Globus pallidus (tissue), 1 donor: ENCODE results near the gene DOC2B.
"Not testable (repeated sequence)": the region's sequence is repeated elsewhere in the genome, so short reads cannot be mapped to it uniquely, and the experiment has no call there.

ENCODE experiments used
- DNase-seq: peaks from one replicate; pipeline ENCODE4 v3.0.0-alpha.2; 2015; ENCODE audit warnings: low spot score

The DOC2B gene

DNA sequence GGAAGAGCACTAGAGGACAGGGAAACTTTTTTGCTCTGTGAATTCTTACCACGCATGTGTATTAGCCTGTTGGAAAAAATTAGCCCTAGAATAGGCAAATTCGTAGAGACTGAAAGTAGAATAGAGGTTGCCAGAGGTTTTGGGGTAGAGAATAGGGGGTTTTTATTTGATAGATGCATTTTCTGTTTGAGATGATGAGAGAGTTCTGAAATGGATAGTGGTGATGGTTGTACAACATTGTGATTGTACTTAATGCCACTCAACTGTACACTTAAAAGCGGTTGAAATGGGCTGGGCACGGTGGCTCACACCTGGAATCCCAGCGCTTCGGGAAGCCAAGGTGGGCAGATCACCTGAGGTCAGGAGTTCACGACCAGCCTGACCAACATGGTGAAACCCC lies 8.0 kb upstream of the DOC2B start:
- DNase-seq = no peak

DNA sequence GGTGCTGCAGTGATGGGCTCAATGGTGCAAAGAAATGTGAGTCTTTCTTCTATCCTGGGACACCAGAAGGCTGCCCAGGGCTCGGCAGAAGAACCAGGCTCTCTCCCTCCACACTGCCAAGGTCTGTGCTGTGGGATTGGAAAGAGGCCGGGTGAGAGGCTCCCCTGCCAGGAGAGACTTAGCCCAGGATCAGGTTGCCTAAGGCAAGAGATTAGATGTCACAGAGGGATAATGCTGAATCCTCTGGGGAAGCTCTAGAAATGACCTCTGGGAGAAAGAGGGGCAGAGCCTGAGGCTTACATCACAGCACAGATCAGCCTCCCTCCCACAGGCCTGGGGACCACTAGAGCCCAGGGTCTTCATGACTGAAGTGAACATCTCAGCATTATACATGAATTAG lies 5.7 kb upstream of the DOC2B start:
- no peak for DNase-seq

DNA sequence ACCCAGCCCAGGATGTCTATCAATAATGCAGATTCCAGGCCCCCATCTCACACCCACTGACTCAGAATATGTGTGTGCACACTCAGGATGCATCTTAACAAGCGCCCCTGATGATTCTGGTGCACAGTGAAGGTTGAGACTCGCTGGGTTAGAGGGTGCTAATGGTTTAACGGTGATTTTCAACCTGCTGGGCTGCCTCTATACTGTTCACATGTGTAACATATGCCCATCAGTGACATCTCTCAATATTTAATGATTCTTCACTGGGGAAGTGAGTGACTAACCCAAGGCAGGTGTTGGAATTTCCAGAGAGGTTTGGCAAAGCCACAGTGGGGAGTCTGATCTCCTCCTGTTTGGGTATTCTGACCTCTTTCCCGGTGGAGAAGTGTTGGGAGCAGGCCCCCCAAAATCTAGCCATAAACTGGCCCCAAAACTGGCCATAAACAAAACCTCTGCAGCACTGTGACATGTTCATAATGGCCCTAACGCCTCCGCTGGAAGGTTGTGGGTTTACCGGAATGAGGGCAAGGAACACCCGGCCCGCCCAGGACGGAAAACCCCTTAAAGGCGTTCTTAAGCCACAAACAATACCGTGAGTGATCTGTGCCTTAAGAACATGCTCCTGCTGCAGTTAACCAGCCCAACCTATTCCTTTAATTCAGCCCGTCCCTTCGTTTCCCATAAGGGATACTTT lies 4.1 kb upstream of the DOC2B start:
- DNase-seq = no peak

DNA sequence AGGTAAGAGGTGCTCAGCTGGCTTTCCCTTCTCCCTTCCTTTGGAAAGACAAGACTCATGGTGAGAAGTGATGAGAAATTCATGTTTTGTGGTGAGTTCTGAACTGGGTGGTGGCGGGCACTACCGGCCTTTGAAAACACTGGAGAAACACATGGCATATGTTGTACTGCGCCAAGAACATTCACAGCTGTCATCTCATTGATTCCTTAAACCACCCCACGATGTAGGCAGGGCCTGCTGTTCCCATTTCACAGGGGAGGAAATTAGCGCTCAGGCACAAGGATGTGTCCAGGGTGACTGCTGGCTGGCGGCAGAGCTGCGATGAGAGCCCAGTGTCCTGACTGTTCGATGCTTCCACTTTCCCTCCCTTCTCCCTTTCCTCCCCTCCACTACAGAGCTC lies 1.6 kb upstream of the DOC2B start:
- no peak for DNase-seq

DNA sequence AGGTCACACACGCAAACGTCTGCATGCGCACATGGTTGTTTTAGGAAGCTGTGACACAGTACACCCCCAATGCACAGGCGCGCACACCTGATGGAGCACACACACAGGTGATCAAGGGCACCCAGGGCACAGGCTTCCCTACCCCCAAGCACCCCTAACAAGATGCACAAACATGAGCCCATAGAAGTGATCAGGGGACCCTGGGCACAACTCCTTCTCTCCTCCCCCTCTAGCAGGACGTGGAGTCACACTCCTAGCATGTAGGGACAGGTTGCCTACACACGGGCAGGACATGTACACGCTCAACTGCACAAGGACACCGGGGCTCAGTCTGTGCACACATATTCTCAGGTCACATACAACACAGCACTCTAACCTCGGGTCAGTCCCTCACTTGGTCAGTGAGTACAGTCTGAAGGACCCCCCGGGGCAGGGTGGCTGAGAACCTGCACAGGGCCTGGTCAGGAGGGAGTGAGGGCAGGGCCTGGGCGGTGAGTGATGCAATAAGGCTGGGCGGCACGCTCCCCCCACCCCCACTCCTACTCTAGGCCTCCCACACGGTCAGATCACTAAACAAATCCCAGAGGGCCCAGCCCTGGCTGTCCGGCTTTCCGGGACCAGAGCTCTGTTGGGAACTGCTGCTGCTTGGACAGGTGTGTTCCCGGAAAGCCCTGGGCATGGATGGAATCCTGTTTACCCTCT lies 751 bp upstream of the DOC2B start:
- DNase-seq = no peak

DNA sequence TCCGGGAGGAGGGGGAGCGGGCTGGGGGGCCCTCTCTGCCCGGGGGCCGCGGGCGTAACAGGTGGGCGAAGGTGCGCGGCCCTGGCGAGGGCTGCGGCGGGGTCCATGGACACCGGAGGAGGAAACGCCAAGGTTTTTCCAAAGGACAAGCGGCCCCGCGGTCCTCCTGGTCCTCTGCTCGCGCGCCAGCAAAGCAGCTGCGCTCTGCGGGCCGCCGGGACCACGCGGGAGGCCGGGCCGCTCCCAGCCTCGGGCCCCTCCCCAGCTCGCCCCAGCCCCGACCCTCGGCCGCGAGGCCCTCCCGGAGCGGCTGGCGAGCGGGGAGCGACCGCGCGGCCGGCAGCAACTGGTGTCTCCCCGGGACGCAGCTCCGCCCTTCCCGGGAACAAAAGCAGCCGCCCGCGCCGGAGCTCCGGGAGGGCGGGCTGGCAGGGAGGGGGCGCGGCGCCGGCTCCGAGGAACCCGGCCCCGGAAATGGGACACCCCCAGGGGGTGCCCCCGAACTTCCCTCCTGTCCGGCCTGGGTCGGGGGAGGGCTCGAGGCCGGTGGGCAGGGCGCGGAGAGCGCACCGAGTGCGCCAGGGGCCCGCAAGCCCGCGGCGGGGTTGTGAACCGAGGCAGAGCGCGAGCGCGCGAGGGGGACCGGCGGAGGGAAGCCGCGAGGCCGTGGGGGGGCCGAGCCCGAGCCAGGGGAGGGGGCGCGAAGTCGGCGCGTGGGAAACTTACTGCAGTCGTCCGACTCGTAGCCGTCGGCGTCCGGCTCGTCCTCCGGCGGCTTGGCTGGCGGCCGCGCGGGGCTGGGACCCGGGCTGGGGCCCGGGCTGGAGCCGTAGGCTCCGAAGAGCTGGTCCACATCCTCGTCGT lies 837 bp downstream of the DOC2B start:
- DNase-seq = no peak

DNA sequence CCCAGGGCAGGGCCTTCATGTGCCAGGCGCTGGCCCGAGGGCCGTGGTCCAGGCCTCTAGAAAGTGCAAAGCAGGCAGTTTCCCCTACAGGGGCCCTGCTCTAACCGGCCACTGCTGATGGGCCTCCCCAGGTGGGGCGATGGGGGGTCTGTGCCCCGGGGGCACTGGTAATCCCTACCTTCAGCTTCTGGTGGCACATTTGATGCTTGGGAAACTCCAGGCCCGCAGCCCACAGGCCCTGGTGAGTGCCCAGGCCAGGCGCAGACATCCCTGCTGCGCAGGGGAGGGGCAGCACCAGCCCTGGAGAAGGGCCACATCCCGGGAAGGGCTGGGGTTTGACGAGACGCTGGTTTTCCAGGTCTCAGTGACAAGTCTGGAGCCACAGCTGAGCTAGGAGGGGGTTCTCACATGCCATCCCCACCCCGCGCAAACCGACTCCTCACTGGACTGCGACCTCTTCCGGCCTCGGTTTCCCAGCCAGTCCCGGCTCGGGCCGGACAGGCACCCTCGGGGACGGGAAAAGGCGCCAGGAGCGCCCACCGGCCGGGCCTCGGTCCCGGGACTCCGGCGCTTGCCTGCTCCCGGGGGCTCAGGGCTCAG lies 1.6 kb downstream of the DOC2B start:
- DNase-seq = no peak

DNA sequence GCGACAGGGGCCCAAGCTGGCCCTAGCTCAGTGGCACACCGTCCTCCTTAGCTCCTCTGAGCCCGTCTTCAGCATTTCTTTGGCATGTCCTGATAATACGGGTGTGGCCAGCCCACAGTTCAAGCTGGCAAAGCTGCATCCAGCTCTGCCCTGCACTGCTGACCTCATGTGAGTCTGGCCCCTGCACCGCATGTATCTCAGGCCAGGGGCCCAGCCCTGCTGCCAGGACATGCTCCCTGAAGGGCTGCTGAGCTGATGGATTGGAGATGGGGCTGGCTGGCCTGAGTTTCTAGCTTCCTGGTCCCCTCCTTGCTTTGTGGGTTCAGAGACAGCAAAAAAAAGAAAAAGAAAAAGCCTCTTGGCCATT lies 2.4 kb downstream of the DOC2B start:
- no peak for DNase-seq

DNA sequence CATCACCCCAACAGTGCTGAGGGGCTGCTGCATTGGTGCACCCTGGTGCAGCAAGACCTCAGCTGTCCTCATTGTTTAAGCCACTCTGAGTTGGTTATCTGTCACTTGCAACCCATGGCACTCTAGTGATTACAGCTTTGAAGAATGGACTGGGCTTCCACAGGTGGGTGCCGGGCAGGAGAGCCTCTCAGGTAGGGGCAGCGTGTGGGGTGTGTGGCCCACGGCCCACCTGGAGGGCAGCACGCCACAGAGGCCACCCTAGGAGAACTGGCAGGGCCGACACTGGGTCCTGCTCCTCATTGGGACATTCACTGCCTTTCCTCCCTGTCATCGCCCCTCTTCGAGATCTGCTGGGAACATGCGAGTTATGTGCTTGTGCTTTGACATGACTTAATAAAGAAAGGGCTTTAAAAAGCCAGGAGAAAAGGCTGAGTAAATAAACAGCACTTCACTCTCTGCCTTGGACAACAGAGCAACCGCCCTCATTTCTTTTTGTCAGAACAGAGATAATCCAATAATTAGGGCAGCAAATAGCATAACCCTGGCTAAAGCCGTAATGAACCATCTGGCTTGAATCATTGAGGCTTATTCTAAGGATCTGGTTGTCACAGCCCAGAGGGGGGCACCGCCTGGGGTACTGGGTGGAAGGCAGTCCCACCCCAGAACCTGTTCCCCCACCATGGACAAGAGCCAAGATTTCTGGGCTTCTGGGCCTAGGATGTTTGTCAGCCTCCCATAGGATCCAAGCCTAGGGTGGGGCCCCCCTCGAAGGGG lies 3.0 kb downstream of the DOC2B start:
- no peak for DNase-seq

DNA sequence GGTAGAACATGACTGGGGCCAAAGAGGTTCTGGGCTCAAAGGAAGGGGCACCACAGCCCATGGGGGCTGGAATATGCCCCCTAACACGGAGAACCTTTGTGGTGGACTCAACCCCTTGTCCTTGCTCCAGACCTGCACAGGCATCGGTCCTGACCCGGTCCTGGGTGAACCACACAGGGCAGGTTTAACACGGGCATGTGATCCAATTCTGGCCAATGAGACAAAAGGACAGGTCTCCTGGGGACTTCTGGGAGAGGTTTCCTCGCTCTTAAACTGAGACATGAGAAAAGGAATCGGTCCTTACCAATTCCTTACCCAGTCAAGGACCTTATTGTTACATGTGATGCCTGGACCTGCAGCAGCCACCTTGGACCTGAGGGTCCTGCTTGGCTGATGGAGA lies 3.7 kb downstream of the DOC2B start:
- no peak for DNase-seq

DNA sequence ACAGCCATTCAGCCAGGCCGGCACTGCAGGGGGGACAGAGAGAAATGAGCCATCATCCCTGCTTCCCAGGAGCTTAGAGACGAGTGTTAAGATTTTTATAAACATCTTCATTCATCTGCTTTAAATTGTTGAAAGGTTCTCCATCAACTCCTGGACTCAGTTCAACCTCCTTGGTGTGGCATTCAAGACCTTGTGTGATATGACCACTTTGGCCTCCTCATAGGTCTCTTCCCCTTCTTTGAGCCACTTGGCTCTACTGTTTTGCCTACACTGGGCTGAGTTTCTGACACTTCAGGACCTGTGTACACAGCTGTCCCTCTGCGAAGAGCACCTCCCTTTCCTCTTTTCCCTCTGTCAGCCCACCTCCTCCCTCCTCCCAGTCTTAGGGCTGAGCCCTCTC lies 4.3 kb downstream of the DOC2B start:
- DNase-seq = no peak

DNA sequence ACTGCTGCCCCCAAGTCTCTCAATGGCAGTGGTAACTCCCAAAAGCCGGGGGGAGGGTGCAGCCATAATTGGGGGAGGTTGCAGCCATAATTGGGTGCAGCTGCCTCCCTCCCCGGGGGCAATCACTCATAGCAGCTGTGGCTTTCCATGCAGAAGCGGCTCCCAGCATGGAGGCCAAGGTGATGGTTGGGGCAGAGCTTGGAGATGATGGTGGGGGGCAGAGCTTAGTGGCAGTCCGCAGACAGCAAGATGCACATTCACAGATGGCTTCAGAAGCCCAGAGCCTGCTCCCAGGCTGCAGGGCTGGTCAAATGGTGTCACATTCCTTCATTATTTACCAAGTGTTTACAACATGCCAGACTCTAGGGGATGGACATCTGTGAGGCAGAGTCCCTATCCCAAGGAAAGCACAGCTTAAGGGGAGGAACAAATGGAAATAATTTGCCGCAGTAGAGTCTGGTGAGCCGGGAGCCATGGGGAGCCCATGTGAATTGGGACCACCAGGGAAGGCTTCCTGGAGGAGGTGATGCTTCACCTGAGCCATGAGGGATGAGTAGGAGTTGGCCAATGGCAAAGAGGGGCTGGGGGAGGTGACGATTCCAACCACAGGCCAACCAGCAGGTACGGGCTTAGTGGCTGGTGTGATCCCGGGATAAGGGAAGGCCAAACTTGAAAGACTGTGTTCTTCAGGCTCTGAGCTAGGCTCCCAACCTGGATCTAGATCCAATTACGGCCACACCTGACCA lies 8.1 kb downstream of the DOC2B start:
- DNase-seq = no peak

DNA sequence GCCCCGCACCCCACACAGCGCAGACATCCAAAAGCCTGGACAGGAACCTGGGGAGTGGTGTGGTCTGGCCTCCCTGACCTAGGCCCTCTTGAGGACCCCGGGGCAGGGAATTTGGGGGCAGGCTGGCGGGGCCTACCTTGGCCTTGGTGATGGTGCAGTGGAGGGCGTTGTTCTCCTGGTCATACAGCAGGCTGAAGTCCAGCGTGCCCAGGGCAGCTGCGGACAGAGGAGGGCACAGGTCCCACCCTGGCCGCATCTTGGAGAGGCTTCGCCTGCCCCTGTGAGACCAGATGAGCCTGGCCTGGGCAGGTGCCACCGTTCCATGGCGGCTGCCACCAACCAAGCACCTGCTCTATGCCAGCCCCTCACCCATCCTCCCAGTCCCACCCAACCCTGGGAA lies 9.0 kb downstream of the DOC2B start:
- DNase-seq = no peak

DNA sequence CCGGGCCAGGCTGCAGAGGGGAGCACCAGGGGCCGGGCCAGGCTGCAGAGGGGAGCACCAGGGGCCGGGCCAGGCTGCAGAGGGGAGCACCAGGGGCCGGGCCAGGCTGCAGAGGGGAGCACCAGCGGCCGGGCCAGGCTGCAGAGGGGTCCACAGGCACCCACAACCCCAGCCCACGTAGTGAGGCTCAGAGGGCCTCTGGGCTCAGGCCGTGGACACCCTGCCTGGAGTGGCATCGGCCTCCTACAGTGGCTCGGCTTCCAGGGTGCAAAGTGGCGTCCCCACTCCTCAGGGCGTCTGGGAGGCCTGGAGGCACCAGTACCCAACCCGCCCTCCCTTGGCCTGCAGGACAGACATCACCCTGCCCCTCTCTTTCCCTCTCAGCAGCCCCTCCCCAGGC lies 9.6 kb downstream of the DOC2B start:
- no peak for DNase-seq

DNA sequence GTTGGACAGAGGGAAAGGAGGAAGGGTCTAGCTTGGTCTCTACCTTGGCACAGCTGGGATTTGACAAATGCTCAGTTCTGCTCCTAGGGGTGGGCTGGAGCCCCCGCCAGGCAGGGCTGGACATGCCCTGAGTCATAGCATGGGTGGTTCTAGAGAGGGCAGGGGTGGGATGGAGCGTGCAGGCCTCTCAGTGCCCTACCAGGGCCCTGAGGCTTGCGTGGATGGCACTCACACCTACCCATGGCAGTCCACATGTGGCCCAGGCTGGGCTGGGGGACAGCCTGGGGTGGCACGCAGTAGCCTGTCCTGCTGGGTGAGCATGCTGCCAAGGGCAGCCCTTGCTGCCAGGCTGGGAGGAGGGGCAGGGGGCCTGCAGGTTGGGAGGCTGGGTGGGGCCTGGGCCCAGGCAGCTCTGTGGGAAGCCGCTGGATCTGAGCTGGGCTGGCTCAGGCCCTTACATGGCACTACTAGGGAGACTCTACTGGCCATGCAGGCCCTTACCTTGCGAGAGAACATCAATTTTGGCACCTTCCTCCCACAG lies 11.2 kb downstream of the DOC2B start:
- no peak for DNase-seq

DNA sequence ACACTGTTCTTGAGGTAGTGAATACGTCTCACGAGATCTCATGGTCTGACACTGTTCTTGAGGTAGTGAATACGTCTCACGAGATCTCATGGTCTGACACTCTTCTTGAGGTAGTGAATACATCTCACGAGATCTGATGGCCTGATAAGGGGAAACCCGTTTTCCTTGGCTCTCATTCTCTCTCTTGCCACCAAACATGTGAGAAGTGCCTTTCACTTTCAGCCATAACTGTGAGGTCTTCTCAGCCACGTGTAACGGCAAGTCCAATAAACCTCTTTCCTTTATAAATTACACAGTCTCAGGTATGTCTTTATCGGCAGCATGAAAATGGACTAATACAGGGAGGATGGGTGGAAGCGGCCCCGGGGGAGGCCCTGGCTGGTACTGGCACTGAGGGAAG lies 12.8 kb downstream of the DOC2B start:
- DNase-seq = not testable (repeated sequence)

DNA sequence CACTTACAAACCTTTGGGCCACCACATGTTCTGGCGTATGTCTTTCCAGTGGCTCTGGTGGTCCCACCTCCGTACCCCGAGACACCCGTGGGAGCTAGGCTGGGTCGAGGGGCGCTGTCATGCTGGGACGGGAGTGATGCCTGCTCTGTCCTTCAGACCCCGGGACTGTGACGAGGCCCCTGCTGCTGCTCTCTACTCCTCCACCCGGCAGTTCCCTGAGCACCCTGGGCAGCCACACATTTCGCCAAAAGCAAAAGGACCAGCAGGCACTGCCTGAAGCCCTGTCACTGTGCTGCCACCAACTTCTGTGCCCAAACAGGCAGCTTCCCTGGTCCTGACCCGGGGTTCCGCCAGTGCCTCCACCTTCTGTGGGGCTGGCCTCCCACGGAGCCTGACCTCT lies 15.5 kb downstream of the DOC2B start:
- no peak for DNase-seq

DNA sequence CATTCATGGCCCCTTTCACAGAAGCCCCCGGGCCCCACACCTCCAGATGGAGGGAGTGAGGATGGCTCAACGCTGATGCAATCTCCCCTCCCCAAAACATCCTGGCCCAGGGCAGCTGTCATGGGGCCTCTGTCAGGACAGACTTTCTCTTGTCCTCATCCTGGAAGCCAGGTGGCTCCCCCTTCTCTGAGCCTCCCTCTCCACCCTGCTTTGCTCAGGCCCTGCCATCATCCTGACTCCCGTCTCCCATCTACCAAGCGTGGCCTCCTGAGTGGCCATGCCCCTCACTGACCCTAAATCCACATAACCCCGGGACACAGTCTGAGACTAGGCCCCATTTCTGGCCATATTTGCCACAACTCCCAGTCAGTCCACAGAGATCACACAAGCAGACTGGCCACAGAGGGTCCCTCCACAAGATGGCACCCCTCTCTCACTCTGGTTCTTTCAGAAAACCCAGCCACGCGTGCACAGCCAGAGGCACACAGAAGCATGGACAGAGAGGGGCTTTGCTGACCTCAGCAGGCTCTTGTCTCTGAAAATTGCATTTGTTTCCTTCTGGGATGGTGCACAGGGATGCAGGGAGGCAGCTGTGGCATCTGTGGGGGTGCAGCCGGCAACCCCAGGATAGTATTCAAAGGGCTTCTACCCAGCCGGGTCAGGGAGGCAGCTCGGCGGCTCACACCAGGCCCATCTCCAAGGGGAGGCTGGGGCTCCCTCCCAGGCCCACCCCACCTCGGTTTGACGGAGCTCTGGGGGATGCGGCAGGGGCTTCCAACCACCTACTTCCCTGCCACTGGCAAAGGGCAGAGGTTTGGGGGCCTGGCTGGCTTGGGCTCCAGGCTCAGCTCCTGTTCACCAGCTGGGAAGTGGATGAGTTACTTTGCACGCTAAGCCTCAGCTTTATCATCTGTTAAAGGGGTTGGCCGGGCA lies 16.9 kb downstream of the DOC2B start:
- DNase-seq = peak; percentile 57

DNA sequence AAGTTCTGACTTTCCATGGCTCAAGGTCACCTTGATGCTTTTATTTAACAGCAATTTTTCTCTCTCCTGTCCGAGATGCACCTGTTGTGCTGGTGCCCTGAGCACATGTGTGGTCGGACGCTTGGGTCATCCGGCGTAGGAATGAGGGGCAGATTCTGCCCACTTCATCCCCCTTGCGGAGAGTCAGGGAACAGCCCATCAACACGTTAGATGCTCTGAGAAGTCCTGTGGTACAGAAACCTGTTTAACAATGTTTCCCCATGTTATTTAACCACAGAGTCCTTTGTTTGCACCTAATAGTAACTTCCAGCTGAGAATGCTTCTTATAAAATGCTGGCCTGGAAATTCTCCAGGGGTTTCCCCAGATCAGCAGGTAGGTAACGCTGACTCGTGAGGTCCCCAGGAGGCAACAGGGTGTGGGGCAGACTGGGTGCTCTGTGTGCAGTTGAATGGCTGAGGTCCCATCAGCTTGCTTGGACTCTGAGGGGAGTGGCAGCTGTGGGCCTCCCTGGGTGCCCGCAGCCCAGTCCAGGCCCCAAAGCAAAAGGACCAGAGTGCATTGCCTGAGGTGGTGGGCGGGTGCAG lies 17.8 kb downstream of the DOC2B start:
- no peak for DNase-seq
